Caco-2 (cell line): Measurements from ENCODE around the gene UBE2E3. TPM values are rescaled to one million over a fixed set of nuclear protein-coding genes. Genes with fewer than 3 reads are reported as not detected.

Experiments used
- BruUV-seq: library from RNA; stranded (reverse); fragments of 400-500 nt; replicated peaks from 2 replicates; lab custom pipeline; 2021; lab: Mats Ljungman, UMichigan
- CTCF ChIA-PET: fragments of 300-600 bp; sonication (Branson Sonifier 250); formaldehyde crosslinking; loops from one replicate; lab custom pipeline; 2022; ENCODE audit warnings: antibody characterized with exemption; lab: Charles Lee
- POLR2A ChIA-PET: fragments of 300-600 bp; sonication (Branson Sonifier 250); formaldehyde crosslinking; loops from one replicate; lab custom pipeline; 2022; ENCODE audit warnings: antibody characterized with exemption; lab: Charles Lee
- DNase-seq, 2 experiments: peaks; one replicate each; pipeline versions ENCODE4 v3.0.0 to v3.0.0-alpha.2; 2020 to 2022
- H3K27me3 ChIP-seq: replicated peaks from 2 replicates; pipeline ENCODE4 v1.6.0; 2011; ENCODE audit warnings: low read length; ENCODE audit not compliant: control insufficient read depth, insufficient read depth
- H3K36me3 ChIP-seq: 2 replicates; pipeline ENCODE4 v1.5.1; 2011; ENCODE audit warnings: low read length; ENCODE audit not compliant: control insufficient read depth, insufficient read depth
- H3K4me1 ChIP-seq: fragments of 250-450 bp; sonication (Bioruptor Pico); 2 replicates; pipeline ENCODE4 v1.5.1; 2020; ENCODE audit warnings: mild to moderate bottlenecking
- H3K4me3 ChIP-seq: 2 replicates; pipeline ENCODE4 v1.5.1; 2011; ENCODE audit warnings: low read depth, mild to moderate bottlenecking, control low read depth, low read length
- H3K9me3 ChIP-seq: fragments of 250-450 bp; sonication (Bioruptor Pico); 2 replicates; pipeline ENCODE4 v1.5.1; 2020; ENCODE audit warnings: mild to moderate bottlenecking, moderate library complexity
- H3K27ac Mint-ChIP-seq: one replicate; pipeline ENCODE4 v1.8.0; 2022; ENCODE audit warnings: mixed read lengths; ENCODE audit not compliant: unreplicated experiment
- H3K27me3 Mint-ChIP-seq: one replicate; pipeline ENCODE4 v1.8.0; 2022; ENCODE audit warnings: mixed read lengths; ENCODE audit not compliant: insufficient read depth, unreplicated experiment
- H3K36me3 Mint-ChIP-seq: one replicate; pipeline ENCODE4 v1.8.0; 2022; ENCODE audit warnings: mild to moderate bottlenecking, mixed read lengths; ENCODE audit not compliant: insufficient read depth, unreplicated experiment
- H3K4me1 Mint-ChIP-seq: one replicate; pipeline ENCODE4 v1.8.0; 2022; ENCODE audit warnings: low read depth, mixed read lengths; ENCODE audit not compliant: unreplicated experiment
- H3K4me3 Mint-ChIP-seq: one replicate; pipeline ENCODE4 v1.8.0; 2022; ENCODE audit warnings: mild to moderate bottlenecking, moderate library complexity, mixed read lengths; ENCODE audit not compliant: unreplicated experiment
- H3K9me3 Mint-ChIP-seq: one replicate; pipeline ENCODE4 v1.8.0; 2022; ENCODE audit warnings: mixed read lengths; ENCODE audit not compliant: unreplicated experiment
- intact Hi-C: fragments of 100-400 bp; cut with micrococcal nuclease; formaldehyde crosslinking; loops from one replicate; pipeline ENCODE4 v1.10.0; 2022; ENCODE audit not compliant: unreplicated experiment
- total RNA-seq: library from RNA; stranded (reverse); gene quantifications from 2 replicates; pipeline ENCODE4 v1.2.3, GENCODE V29; 2022
- TF ChIP-seq, protein P1 (sequence below), 2 experiments: fragments of 200-600 bp in 1 of 2; IDR thresholded peaks; 1 replicate in 1 of 2; 2 replicates in 1 of 2; pipeline versions ENCODE4 v1.5.1 to v1.8.0; 2011 to 2022; ENCODE audit warnings: antibody characterized with exemption in 1 of 2, control low read depth in 1 of 2, inconsistent platforms in 1 of 2, low read depth in 1 of 2, low read length in 1 of 2, mild to moderate bottlenecking in 1 of 2, moderate library complexity in 1 of 2; ENCODE audit not compliant: insufficient read depth in 1 of 2, severe bottlenecking in 1 of 2, unreplicated experiment in 1 of 2

UBE2E3 gene
- total RNA-seq, 1 experiment from 2014 or later: 9.0 TPM

DNA sequence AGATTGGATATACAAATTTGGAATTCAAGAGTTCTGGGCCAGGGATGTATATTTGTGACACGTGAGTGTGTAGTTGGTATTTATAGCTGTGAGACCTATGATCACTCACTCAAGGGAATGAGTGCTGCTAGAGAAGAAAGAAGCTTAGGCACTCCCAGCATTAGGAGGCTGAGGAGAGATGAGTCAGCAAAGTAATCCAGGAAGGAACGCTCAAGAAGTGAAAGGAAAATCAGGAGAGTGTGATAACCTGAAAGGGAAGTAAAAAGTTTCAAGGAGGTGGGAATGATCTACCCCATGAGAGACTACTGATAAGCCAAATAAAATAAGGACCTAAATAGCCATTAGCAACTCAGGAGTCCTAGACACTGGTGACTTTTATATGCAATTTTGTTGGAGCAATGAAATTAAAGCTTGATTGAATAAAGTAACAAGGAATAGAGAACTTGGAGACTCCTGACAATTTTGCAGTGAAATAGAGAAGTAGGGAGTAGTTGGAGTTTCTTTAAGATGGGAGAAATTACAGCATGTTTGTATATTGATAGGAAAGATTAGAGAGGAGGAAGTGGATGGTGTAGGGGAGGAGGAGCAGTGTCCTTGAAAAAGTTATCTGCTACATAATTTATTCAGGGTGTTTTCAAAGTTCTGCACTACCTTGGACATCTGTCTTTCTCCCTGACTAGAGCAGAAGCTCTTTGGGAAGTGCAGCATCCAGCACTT is 89.9 kb downstream of the UBE2E3 start:
- no peaks in the 10 kb centered on the region for H3K36me3 ChIP-seq
- ChIA-PET POLR2A (no interaction called here), CTCF (no interaction called here)
- Mint-ChIP-seq H3K36me3 (no peaks in the 10 kb centered on the region), H3K27ac (no peak overlapping the region), H3K4me1 (no peaks in the 10 kb centered on the region), H3K4me3 (no peak overlapping the region), H3K9me3 (no peaks in the 10 kb centered on the region), H3K27me3 (no peaks in the 10 kb centered on the region)
- TF ChIP-seq, protein P1, sequence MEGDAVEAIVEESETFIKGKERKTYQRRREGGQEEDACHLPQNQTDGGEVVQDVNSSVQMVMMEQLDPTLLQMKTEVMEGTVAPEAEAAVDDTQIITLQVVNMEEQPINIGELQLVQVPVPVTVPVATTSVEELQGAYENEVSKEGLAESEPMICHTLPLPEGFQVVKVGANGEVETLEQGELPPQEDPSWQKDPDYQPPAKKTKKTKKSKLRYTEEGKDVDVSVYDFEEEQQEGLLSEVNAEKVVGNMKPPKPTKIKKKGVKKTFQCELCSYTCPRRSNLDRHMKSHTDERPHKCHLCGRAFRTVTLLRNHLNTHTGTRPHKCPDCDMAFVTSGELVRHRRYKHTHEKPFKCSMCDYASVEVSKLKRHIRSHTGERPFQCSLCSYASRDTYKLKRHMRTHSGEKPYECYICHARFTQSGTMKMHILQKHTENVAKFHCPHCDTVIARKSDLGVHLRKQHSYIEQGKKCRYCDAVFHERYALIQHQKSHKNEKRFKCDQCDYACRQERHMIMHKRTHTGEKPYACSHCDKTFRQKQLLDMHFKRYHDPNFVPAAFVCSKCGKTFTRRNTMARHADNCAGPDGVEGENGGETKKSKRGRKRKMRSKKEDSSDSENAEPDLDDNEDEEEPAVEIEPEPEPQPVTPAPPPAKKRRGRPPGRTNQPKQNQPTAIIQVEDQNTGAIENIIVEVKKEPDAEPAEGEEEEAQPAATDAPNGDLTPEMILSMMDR (IDR thresholded peaks at IDR 0.05; ENCODE audit: insufficient read depth in 1 of 2, low read depth in 1 of 2, low read length in 1 of 2, severe bottlenecking in 1 of 2, unreplicated experiment in 1 of 2): no peak
- DNase-seq: no peak
- H3K4me1 ChIP-seq: no peaks in the 10 kb centered on the region
- intact Hi-C loops: no loop called here
- no peaks in the 10 kb centered on the region for H3K27me3 ChIP-seq
- H3K4me3 ChIP-seq: no peak overlapping the region
- no TSS peak for BruUV-seq
- no peaks in the 10 kb centered on the region for H3K9me3 ChIP-seq

GRCh38 chr2:181070836-181071200 is 90.4 kb downstream of the UBE2E3 start:
- H3K36me3 ChIP-seq: no peaks in the 10 kb centered on the region
- Mint-ChIP-seq H3K27ac (no peak overlapping the region), H3K36me3 (no peaks in the 10 kb centered on the region), H3K4me1 (no peaks in the 10 kb centered on the region), H3K27me3 (no peaks in the 10 kb centered on the region), H3K4me3 (no peak overlapping the region), H3K9me3 (no peaks in the 10 kb centered on the region)
- intact Hi-C loops: no loop called here
- H3K9me3 ChIP-seq: no peaks in the 10 kb centered on the region
- TF ChIP-seq, protein P1 (IDR thresholded peaks at IDR 0.05; ENCODE audit: insufficient read depth in 1 of 2, low read depth in 1 of 2, low read length in 1 of 2, severe bottlenecking in 1 of 2, unreplicated experiment in 1 of 2): no peak
- no peak overlapping the region for H3K4me3 ChIP-seq
- BruUV-seq: no TSS peak
- no peaks in the 10 kb centered on the region for H3K27me3 ChIP-seq
- ChIA-PET POLR2A (no interaction called here), CTCF (no interaction called here)
- no peaks in the 10 kb centered on the region for H3K4me1 ChIP-seq
- DNase-seq: no peak

GRCh38 chr2:181072486-181073235 is 92.3 kb downstream of the UBE2E3 start:
- ChIA-PET POLR2A (no interaction called here), CTCF (no interaction called here)
- Histone ChIP-seq H3K4me3 (no peak overlapping the region), H3K4me1 (no peaks in the 10 kb centered on the region), H3K36me3 (no peaks in the 10 kb centered on the region), H3K27me3 (no peaks in the 10 kb centered on the region), H3K9me3 (no peaks in the 10 kb centered on the region)
- no TSS peak for BruUV-seq
- Mint-ChIP-seq H3K36me3 (no peaks in the 10 kb centered on the region), H3K27me3 (no peaks in the 10 kb centered on the region), H3K4me3 (no peak overlapping the region), H3K27ac (no peak overlapping the region), H3K4me1 (no peaks in the 10 kb centered on the region), H3K9me3 (no peaks in the 10 kb centered on the region)
- no peak for DNase-seq
- intact Hi-C loops: no loop called here
- TF ChIP-seq, protein P1 (IDR thresholded peaks at IDR 0.05; ENCODE audit: insufficient read depth in 1 of 2, low read depth in 1 of 2, low read length in 1 of 2, severe bottlenecking in 1 of 2, unreplicated experiment in 1 of 2): no peak
